Esophagus muscularis mucosa (tissue), 4 donors: Measurements from ENCODE around the gene CSMD2. TPM values are rescaled to one million over a fixed set of nuclear protein-coding genes. Genes with fewer than 3 reads are reported as not detected.

Source experiments
- DNase-seq: peaks from one replicate; pipeline ENCODE4 v3.0.0-alpha.2; 2017; ENCODE audit errors: extremely low spot score
- H3K27ac ChIP-seq, 4 donors: fragments of 200-600 bp; sonication (generic); replicated peaks in 1 of 4; 1 replicate in 3 of 4; 2 replicates in 1 of 4; pipeline ENCODE4 v1.5.1; 2016 to 2019; ENCODE audit warnings: mild to moderate bottlenecking in 1 of 4
- H3K27me3 ChIP-seq, 4 donors: fragments of 200-600 bp; sonication (generic); one replicate each; pipeline versions ENCODE4 v1.5.1 to v1.6.0; 2016 to 2019
- H3K36me3 ChIP-seq, 4 donors: fragments of 200-600 bp; sonication (generic); one replicate each; pipeline ENCODE4 v1.5.1; 2016 to 2019
- H3K4me1 ChIP-seq, 4 donors: fragments of 200-600 bp; sonication (generic); one replicate each; pipeline ENCODE4 v1.5.1; 2016 to 2019
- H3K4me3 ChIP-seq, 4 donors: fragments of 200-600 bp; sonication (generic); 1 replicate in 2 of 4; 2 replicates in 2 of 4; pipeline ENCODE4 v1.5.1; 2016 to 2019; ENCODE audit warnings: mild to moderate bottlenecking in 4 of 4, moderate library complexity in 1 of 4
- H3K9me3 ChIP-seq, 4 donors: fragments of 200-600 bp; sonication (generic); 1 replicate in 3 of 4; 2 replicates in 1 of 4; pipeline ENCODE4 v1.5.1; 2016 to 2019
- CTCF ChIP-seq, 3 experiments: fragments of 200-600 bp in 2 of 3; fragments of 450-650 bp in 1 of 3; sonication (generic) in 2 of 3; IDR thresholded peaks; one replicate each; pipeline ENCODE4 v1.5.1; 2017 to 2019; ENCODE audit warnings: antibody characterized with exemption in 3 of 3, mild to moderate bottlenecking in 2 of 3, moderate library complexity in 1 of 3
- EP300 ChIP-seq: sonication (generic); formaldehyde crosslinking; IDR thresholded peaks from one replicate; pipeline ENCODE4 v1.6.1; 2017; ENCODE audit warnings: antibody characterized with exemption
- POLR2A ChIP-seq: fragments of 450-650 bp; IDR thresholded peaks from one replicate; pipeline ENCODE4 v1.6.1; 2017; ENCODE audit warnings: antibody characterized with exemption, moderate library complexity, mild to moderate bottlenecking, low read depth
- POLR2AphosphoS5 ChIP-seq, 2 donors: sonication (generic); formaldehyde crosslinking; IDR thresholded peaks; one replicate each; pipeline ENCODE4 v1.6.1; 2017; ENCODE audit warnings: antibody characterized with exemption in 2 of 2
- WGBS: methylation state at CpG from one replicate; pipeline ENCODE4 v1.1.5; 2018; 5-methylcytosine and 5-hydroxymethylcytosine counted together
- intact Hi-C: fragments of 100-400 bp; cut with DNase I; formaldehyde crosslinking; loops from one replicate; pipeline ENCODE4 v1.15.1; 2023
- total RNA-seq, 4 donors: library from RNA; depleted of rRNA; stranded (reverse); fragments of >200 nt; gene quantifications; one replicate each; pipeline versions ENCODE4 v1.1.0 to v1.2.1, GENCODE V29; 2016

Gene CSMD2
- total RNA-seq, 4 donors from 2014 or later, result 0.26 to 0.75 (median 0.37) TPM

GRCh38 chr1:34075576-34075975 lies 89.5 kb downstream of the CSMD2 start:
- 84% methylated on average over 7 of the region's 7 CpGs for WGBS
- H3K4me3 ChIP-seq, result no peak overlapping the region
- TF ChIP-seq EP300 (no peak), POLR2A (no peak), POLR2AphosphoS5 (IDR thresholded peaks at IDR 0.05) (no peak), CTCF (IDR thresholded peaks at IDR 0.05) (no peak)

GRCh38 chr1:34073028-34073695 lies 91.9 kb downstream of the CSMD2 start:
- Histone ChIP-seq H3K27ac (no peak overlapping the region), H3K4me3 (no peak overlapping the region), H3K27me3 (peaks cover 0 to 54% (median 0%) of the 10 kb centered on the region in 4 donors), H3K9me3 (no peaks in the 10 kb centered on the region), H3K4me1 (no peaks in the 10 kb centered on the region), H3K36me3 (no peaks in the 10 kb centered on the region)
- DNase-seq, result no peak
- 67% methylated on average over 3 of the region's 3 CpGs for WGBS
- no peak for TF ChIP-seq CTCF (IDR thresholded peaks at IDR 0.05)
- intact Hi-C loops, result no loop called here

More at GRCh38 chr1:34075576-34075975, 89.5 kb downstream of the CSMD2 start:
- intact Hi-C loops, result no loop called here
- no peaks in the 10 kb centered on the region for H3K36me3 ChIP-seq
- no peak overlapping the region for H3K27ac ChIP-seq
- H3K27me3 ChIP-seq, result peaks cover 0 to 48% (median 0%) of the 10 kb centered on the region in 4 donors
- DNase-seq, result no peak
- H3K4me1 ChIP-seq, result no peaks in the 10 kb centered on the region
- peaks cover 0 to 8% (median 3%) of the 10 kb centered on the region in 4 donors for H3K9me3 ChIP-seq

- TF ChIP-seq CTCF (IDR thresholded peaks at IDR 0.05) (no peak), POLR2AphosphoS5 (IDR thresholded peaks at IDR 0.05) (no peak), EP300 (no peak), POLR2A (no peak)
- Histone ChIP-seq H3K36me3 (no peaks in the 10 kb centered on the region), H3K9me3 (no peaks in the 10 kb centered on the region), H3K27ac (no peak overlapping the region), H3K27me3 (peaks cover 0 to 54% (median 0%) of the 10 kb centered on the region in 4 donors), H3K4me1 (no peaks in the 10 kb centered on the region), H3K4me3 (no peak overlapping the region)
- no peak for DNase-seq
- WGBS, result 69% methylated on average over 5 of the region's 5 CpGs
- intact Hi-C loops, result no loop called here
Measured at GRCh38 chr1:34070201-34070836, 94.7 kb downstream of the CSMD2 start.

- intact Hi-C loops, result no loop called here
Measured at GRCh38 chr1:34066981-34067603, 97.9 kb downstream of the CSMD2 start.

More at GRCh38 chr1:34066981-34067603, 97.9 kb downstream of the CSMD2 start:
- H3K9me3 ChIP-seq, result no peaks in the 10 kb centered on the region
- H3K27ac ChIP-seq, result no peak overlapping the region
- H3K4me1 ChIP-seq, result no peaks in the 10 kb centered on the region
- TF ChIP-seq POLR2A (no peak), EP300 (no peak), CTCF (IDR thresholded peaks at IDR 0.05) (no peak), POLR2AphosphoS5 (IDR thresholded peaks at IDR 0.05) (no peak)
- 72% methylated on average over 5 of the region's 5 CpGs for WGBS
- H3K4me3 ChIP-seq, result no peak overlapping the region
- H3K36me3 ChIP-seq, result no peaks in the 10 kb centered on the region
- peaks cover 0 to 36% (median 0%) of the 10 kb centered on the region in 4 donors for H3K27me3 ChIP-seq
- DNase-seq, result no peak
